HG02798 (cell line): ENCODE data around the gene CRMP1.
"Not testable (repeated sequence)": the region's sequence is repeated elsewhere in the genome, so short reads cannot be mapped to it uniquely, and the experiment has no call there.

Experiments
- ATAC-seq: cut with Tn5 transposase; IDR thresholded peaks from one replicate; pipeline ENCODE4 v1.9.1; 2021; ENCODE audit warnings: mild to moderate bottlenecking; ENCODE audit not compliant: unreplicated experiment, poor library complexity

The CRMP1 gene

DNA sequence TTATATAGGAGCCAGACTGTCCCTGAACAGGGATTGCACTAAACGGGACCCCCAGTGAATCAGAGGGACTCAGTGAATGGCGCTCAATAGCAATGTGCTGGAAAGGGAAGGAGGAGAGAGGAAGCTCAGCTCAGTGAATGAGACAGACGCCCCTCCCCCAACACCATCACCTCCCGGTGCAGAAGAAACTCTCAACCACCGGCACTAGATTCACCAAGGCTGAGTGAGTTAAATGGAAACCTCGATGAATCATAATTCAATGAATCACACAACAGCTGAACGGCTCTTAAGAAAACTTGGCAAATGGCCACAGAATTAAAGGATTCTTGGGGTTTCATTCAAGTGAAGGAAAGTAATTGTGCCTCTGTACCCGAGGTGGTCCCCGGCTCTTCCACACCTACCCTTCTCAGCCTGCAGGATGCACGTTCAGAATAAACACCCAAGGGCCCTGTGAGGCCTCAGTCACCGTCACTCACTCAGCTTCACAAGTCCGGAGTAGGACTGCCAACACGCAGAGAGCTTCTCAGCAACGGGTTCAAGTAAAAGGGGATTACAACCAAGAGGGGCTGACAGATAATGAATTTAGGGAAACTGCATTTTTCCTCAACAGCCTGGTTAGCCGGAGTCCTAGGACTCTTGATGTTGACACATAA is 29.3 kb downstream of the CRMP1 start:
- no peak for ATAC-seq

DNA sequence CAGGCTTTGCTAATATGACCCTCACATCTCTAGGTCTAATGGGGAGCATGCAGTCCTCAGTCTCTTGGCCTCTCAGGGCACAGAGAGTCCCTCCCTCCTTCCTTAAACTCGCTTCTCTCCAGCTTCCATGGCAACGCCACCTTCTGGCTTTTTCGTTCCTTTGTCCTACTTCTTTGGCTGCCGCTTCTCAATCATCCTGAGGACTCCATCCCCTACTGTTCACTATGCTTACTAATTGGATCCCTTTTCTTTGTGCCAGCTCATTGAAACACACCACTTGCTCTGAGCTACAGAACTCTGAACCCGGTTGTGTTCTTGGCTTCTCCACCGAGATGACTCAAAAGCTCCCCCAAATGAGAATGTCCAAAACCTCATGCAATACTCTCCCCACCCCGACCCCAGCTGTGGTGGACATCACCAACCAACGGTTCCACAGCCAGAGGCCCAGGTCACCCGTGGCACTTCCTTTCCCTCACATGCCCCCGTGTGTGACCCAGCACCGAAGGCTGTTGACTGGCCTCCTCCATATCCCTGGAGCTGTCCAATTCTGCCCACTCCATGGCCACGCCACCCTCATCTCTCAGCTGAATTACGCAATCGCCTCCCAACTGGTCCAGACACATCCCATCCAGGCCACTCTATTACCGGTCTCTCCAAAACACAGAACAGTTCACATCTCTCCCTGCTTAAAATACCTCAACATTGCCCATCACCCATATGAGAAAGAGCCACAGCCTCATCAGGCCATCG is 34.7 kb downstream of the CRMP1 start:
- ATAC-seq, result no peak

DNA sequence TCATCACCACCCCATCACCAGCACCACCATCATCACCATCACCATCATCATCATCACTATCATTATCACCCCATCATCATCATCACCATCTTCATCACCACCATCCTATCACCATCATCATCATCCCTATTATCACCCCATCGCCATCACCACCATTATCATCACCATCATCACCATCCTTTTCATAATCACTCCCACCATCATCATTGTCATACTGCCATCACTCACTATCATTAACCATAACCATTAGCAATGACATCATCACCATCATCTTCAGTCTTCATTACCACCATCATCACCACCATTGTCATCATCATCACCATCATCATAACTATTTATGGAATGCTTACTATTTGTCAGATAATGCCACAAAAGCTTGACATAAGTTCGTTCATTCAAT is 35.7 kb downstream of the CRMP1 start:
- ATAC-seq, result no peak

DNA sequence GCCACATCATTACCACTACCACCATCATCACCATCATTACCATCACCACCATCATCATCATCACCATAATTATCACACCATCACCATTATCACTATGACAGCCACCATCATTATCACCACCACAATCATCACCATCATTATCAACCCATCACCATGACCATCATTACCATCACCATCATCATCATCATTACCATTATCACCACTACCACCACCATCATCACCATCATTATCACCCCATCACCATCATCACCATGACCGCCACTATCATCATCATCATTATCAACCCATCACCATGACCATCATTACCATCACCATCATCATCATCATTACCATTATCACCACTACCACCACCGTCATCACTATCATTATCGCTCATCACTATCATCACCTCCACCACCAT is 36.5 kb downstream of the CRMP1 start:
- not testable (repeated sequence) for ATAC-seq

DNA sequence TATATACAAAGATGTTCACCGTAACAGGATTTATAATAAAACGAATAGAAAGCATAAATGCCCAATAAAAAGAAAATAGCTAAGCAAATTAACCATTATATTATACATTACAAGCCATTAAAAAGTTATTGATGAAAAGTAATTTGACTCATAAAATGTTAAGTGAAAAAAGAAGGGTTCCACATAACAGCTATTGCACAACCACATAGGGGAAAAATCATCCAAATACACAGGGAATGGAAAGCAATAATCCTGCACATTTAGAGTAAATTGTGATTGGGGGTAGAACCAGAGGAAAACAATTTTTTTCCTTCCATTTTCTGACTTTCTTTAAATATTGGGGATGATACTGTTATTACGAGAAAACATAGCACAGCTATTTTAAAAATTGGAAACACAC is 38.0 kb downstream of the CRMP1 start:
- ATAC-seq, result no peak

DNA sequence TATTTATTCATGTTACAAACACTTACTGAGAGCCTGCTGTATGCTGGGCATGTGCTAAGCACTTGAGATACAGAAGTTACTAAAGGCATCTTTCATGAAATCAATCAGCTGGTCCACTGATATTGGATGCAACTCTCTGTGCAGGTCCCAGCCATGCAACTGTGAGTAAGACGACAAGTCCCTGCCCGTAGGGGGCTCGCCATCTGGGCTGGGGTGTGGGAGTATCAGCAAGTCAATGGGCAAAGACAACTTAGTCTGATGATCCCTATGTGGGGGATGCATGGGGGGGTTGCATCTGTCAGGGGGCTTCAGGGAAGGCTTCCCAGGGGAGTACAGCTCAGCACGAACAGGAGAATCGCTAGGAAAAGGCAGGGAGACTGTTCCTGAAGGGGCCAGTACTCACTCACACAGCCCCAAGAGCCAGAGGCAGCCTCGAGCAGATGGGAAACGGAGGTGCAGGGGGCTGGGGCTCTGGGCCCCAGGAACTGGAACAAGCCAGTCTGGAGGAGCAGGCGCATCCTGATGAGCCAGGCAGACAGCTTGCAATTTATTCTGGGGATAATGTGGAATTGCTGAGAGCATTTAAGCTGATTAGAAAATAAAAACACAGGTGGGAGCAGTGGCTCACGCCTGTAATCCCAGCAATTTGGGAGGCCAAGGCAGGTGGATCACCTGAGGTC is 40.2 kb downstream of the CRMP1 start:
- no peak for ATAC-seq

DNA sequence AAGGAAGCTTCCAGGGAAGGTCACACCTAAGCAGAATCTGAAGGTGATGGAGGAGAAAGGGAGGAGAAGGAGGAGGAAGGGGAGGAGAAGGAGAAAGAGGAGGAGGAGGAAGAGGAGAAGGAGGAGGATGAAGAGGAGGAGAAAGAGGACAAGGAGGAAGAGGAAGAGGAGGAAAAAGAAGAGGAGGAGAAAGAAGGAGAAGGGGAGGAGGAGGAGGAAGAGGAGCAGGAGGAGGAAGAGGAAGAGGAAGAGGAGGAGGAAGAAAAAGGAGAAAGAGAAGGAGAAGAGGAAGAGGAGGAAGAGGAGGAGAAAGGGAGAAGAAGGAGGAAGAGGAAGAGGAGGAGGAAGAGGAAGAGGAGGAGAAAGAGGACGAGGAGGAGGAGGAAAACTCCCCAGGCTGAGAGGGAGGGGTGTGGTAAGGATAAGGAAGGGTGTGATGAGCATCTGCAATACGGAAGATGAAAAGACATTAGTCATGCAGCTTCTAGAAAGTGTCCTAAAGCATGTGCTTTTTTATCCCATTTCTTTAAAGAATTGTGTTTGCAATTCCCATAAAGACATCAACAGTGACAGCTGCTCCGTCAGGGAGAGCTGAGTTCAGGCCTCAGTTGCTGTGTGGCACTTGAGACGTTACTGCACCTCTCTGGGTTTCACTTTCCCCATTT is 41.1 kb downstream of the CRMP1 start:
- no peak for ATAC-seq

DNA sequence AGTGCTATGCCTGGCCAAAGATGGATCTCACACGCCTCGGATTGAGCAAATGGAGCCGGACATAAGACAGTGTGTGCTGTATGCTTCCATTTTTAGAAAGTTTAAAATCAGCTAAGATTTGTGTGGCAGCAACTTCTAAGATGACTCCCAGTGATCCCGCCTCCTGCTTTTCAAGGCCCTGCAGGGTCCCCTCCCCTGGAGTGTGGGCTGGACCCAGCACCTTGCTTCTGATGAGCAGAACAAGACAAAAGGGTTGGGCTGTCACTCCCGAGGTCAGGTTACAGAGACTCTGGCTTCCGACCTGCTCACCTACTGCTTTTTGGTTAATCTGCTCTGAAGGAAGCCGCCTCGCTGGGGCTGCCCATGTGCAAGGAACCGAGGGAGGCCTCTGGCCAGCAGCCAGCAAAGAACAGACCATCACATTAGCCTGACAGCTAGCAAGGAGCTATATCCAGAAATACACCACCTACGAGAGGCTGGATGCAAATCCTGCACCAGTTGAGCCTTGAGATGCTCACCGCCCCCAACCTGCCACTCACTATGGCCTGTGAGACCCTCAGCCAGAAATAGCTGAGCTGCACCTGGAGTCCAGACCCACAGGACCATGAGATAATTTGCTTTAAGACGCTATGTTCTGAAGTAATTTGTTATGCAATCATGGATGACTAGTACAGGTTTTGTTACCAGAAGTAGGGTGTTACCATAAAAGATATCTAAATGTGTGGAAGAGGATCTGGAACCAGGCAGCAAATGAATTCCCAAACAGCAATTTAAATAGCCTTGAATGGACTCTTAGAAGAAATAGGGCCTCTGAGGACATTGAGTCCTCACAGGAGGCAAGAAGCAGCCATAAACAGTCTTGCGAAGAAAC is 47.6 kb downstream of the CRMP1 start:
- no peak for ATAC-seq

DNA sequence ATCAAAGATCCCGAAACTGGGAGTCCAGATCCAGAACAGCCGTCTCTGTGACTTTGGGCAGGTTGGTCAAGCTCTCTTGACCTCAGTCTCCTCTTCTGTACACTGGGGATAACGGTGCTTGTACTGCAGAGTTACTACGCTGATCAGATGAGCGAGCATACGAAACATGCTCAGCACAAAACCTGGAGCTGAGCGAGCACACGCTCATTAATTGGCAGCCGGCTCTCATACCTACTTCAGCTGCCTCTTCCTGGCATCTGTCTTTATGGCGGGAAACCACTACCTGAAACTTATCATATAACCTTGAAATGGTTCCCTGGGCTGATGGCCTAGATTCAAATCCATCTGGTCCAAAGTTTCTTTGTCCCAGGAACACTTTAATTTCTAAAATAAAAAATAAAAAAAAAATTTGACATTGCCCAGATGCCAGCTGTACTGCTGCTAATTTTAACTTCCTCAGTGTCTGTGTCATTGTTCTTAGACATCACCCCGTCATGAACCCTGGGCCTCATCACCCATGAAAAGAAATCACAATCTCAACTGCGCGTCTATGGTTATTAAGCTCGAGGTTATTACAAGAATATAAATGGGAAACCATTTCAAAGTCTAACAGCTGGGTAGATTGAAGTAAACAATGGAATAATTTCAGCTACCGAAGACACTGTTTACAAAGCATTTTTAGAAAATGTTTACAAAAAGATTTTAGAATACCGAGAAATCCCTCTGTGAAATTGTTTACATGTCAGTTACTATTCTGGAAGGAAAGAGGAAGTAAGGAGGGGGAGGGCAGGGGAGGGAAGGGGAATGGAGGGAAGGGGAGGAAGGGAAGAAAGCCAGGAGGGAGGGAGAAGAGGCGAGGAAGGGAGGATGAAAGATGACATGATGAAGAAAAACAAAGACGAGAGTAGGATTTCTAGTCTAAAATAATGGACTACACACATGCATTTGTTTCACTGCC is 49.0 kb downstream of the CRMP1 start:
- ATAC-seq, result no peak

DNA sequence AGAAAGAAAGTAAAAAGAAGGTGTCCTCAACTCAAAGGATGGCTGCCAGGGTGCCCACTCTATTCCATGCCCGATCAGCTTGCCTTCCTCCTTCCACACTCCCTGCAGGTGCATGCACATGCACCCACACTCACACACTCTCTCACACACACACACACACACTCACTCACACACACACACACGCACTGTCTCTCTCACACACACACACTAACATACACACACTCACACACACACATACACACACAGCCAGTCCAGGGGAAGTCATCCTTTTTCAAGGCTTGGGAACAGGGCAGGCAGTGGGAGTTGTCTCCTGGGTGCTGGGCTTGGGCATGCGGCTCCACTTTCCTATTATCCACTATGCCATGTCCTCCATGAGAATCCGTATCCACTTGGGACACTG is 50.4 kb downstream of the CRMP1 start:
- no peak for ATAC-seq

DNA sequence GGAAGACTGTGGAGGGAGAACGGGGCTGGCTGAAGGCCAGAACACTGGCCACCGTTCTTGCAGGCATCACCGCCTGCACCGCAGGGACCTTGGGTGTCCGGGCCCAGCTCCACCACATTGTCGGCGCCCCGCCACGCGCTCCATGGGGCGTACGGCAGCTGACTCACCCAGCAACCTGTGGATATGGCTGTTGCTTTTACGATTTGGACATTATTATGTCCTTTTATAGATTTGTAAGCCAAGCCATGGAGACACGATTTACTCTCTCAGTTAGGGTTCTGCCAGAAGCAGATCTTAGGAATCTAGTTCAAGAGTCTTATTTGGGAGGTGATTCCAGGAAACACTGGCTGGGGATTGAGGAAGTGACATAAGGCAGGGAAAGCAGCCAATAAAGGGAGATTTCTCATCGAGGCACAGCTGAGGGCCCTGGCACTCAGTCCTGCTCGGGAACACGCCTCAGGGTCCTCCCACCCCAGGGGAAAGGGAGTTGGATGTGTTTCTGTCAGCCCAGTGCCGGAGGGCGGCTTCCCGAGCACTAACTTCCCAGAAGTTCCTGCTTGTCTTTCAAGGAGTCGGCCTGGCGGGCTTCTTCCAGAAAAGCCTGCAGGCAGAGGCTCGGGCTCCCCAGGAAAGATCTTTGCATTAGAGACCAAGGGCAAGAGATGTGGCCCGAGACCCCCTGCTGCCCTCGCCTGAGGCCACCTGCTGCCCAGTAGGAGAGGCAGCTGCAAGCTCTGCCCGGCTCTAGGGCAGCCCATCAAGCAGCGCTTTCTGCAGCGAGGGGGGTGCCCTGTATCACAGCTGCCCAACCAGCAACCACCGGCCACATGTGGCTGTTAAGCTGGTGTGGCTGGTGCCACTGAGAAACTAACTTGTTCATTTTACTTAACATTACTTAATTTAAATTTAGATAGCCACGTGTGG is 52.9 kb downstream of the CRMP1 start:
- no peak for ATAC-seq

DNA sequence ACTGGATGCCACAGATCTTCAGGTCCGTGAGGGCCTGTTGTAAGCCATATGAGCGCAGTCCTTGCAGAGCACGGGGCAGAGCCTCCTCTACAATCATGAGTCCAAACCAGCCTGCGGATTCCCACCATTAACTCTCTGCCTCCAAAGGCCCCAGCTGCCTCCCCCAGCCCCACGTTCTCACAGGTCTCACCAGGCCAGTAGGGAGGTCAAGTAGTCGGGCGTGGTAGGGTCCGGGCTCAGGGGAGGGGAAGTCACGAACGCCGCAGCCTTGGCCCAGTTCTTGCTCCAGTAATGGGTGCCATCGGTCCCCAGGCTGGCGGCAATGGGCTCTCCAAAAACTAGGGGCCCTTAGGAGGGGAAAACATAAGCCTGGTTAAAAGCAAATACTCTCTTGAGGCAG is 53.6 kb downstream of the CRMP1 start:
- ATAC-seq, result no peak

DNA sequence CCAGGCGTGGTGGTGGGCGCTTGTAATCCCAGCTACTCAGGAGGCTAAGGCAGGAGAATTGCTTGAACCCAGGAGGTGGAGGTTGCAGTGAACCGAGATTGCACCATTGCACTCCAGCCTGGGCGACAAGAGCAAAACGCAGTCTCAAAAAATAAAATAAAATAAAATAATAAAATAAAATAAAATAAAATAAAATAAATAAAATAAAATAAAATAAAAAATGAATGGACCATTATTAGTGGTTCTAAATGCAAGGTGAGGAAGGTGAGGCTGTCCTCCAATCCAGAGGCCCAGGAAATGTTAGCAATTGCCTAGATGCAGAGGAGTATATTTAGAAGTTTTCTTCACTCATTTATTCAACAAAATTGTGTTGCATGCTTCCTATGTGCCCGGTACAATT is 55.4 kb downstream of the CRMP1 start:
- ATAC-seq, result not testable (repeated sequence)

DNA sequence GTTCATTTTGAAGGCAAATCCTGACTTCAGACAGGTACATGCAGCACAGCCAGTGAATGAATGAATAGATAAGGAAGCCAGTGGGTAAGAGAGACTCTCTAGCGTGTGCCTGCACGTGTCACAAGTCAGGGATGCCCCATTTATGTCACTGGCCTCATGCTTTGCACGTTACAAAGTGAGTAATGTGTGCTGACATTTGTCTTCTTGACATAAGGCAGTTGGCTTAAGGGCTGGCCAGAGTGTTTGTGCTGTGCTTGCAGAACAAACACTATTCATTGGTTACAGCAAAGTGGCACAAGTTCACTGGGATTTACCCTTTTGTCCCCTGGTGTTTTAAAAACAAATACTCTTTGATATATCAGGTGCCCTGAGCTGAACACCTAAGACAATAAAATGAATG is 55.9 kb downstream of the CRMP1 start:
- ATAC-seq, result no peak

DNA sequence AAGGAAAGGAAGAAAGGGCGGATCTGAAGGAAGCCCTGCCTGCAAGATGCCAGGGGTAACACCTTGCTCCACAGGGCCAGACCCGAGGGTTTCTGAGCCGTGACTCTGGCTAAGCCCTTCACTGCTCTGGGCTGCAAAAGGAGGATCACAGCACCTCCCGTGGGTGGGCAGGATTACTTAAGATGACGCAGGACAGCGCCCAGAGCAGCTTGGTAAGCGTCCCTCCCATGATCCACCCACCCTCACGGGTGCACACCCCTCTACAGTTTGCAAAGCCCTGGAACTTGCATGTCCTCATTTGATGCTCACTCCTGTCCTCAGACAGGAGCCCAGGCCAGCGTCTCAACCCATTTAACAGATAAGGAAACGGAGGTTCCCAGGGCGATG is 64.9 kb downstream of the CRMP1 start:
- no peak for ATAC-seq

DNA sequence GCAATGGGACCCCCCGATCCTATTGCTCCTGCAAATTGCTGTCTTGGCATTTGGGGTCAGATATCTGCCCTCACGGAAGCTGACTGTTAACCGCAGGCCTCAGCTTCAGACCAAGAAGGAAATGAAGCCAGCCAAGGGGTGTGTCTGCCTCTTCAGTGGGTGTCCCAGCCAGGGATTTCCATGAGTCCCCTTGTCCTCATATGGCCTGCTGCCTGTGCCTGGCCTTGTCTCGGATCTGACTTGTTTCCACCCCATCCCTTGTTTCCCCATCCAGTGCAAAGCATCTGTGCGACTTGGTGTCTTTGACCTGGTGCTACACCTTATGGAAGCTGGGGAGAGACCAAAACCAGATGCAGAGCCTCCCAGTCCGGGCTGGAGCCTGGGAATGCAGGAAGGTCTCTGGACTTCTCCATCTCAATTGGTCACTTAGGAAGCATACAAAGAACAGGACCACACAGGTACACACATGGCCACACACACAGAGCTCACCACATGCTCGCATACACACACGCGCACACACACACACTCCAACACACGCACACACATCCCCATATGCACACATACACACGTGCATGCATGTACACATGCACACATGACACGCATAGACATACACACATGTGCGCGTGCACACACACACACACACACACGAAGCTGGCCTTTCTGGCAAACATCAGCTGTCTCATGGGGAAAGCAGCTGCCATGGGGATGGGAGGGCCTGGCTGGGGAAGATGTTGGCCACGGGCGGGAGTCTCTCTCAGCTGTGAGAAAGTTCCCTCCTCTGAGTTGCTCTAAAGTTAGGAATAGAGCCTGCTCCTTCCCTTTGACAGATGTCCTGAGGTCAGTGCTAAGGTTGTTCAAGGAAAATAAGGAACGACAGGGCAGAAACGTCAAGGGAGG is 65.5 kb downstream of the CRMP1 start:
- no peak for ATAC-seq
